K562 (cell line): ENCODE measurements around the gene AQP1. TPM values are rescaled to one million over a fixed set of nuclear protein-coding genes. Genes with fewer than 3 reads are reported as not detected.
A peak's percentile ranks its signal among the peaks of the same experiment; 100 is the strongest.

Source experiments
- CEBPG ChIP-seq, 3 experiments: fragments of 200-800 bp in 1 of 3; sonication (Bioruptor generic) in 1 of 3; sonication (generic) in 1 of 3; formaldehyde crosslinking in 1 of 3; IDR thresholded peaks in 2 of 3; conservative IDR thresholded peaks in 1 of 3; 2 replicates each; pipeline versions ENCODE4 v1.6.1 to v1.8.0; 2016 to 2022; ENCODE audit warnings: missing compliant biosample characterization in 2 of 3, missing genetic modification characterization in 2 of 3, mild to moderate bottlenecking in 1 of 3, missing genetic modification reagents in 1 of 3
- CREB1 ChIP-seq, 2 experiments: sonication (generic) in 1 of 2; formaldehyde crosslinking in 1 of 2; IDR thresholded peaks; 2 replicates each; pipeline versions ENCODE4 v1.6.1 to v1.8.0; 2012 to 2022; ENCODE audit warnings: inconsistent platforms in 1 of 2, mild to moderate bottlenecking in 1 of 2, missing genetic modification reagents in 1 of 2, moderate library complexity in 1 of 2
- HDAC8 ChIP-seq: fragments of 450-650 bp; IDR thresholded peaks from 2 replicates; pipeline ENCODE4 v1.6.1; 2016; ENCODE audit warnings: mild to moderate bottlenecking, missing genetic modification characterization, moderate library complexity, missing compliant biosample characterization
- KAT2B ChIP-seq: IDR thresholded peaks from one replicate; pipeline ENCODE4 v1.6.1; 2012; ENCODE audit warnings: low read depth, mild to moderate bottlenecking, control low read depth, inconsistent platforms, low read length, moderate library complexity
- MEIS2 ChIP-seq: fragments of 450-650 bp; IDR thresholded peaks from 2 replicates; pipeline ENCODE4 v1.6.1; 2014; ENCODE audit warnings: mild to moderate bottlenecking; ENCODE audit not compliant: partially characterized antibody
- RB1 ChIP-seq: fragments of 450-650 bp; IDR thresholded peaks from 2 replicates; pipeline ENCODE4 v1.6.1; 2017; ENCODE audit warnings: low read depth, mild to moderate bottlenecking
- SP1 ChIP-seq: sonication (generic); formaldehyde crosslinking; IDR thresholded peaks from 2 replicates; pipeline ENCODE4 v1.8.1; 2022; ENCODE audit warnings: mild to moderate bottlenecking, missing genetic modification reagents
- ZBTB33 ChIP-seq: sonication (generic); formaldehyde crosslinking; IDR thresholded peaks from 2 replicates; pipeline ENCODE4 v1.8.1; 2023; ENCODE audit warnings: mild to moderate bottlenecking, missing genetic modification reagents
- ZBTB5 ChIP-seq: fragments of 450-650 bp; IDR thresholded peaks from 2 replicates; pipeline ENCODE4 v1.6.1; 2017; ENCODE audit warnings: antibody characterized with exemption
- polyA plus RNA-seq, 8 experiments: library from polyadenylated mRNA; depleted of rRNA in 4 of 8; stranded (reverse) in 5 of 8; unstranded in 3 of 8; fragments of >200 nt; fragmentation: Nextera tagmentation in 2 of 8; fragmentation: Illumina TruSeq in 1 of 8; extraction: Ambion mirVana in 2 of 8; extraction: Trizol in 1 of 8; gene quantifications; 2 replicates each; pipeline versions ENCODE4 v1.2.1 to v1.2.3, GENCODE V29; 2011 to 2014; ENCODE audit warnings: inconsistent platforms in 1 of 8, missing spikeins in 1 of 8
- total RNA-seq, 7 experiments: library from RNA; depleted of rRNA in 6 of 7; stranded (reverse); fragments of >200 nt in 6 of 7; fragmentation: Illumina TruSeq in 2 of 7; extraction: Trizol in 2 of 7; gene quantifications; 2 replicates each; pipeline versions ENCODE4 v1.2.1 to v1.2.3, GENCODE V29; 2011 to 2021; ENCODE audit warnings: low replicate concordance in 1 of 7
- TF ChIP-seq, protein P1 (sequence below): sonication (generic); formaldehyde crosslinking; IDR thresholded peaks from 2 replicates; pipeline ENCODE4 v1.8.0; 2022; ENCODE audit warnings: missing genetic modification reagents, mild to moderate bottlenecking, moderate library complexity, borderline replicate concordance
- TF ChIP-seq, protein P2 (sequence below), 2 experiments: fragments of 450-650 bp; formaldehyde crosslinking in 1 of 2; IDR thresholded peaks; 2 replicates each; pipeline versions ENCODE4 v1.4.0 to v1.6.1; 2014 to 2020; ENCODE audit warnings: mild to moderate bottlenecking in 2 of 2, borderline replicate concordance in 1 of 2, low read depth in 1 of 2

Gene AQP1
- total and polyA plus RNA-seq, 9 of the 15 experiments (the other 6 are each of a cell fraction or from before 2014, with no cell fraction given) = 0.18 to 12.6 (median 4.1) TPM

- peak; percentile 30; the same call in 1 of the 2 replicates for TF ChIP-seq ZBTB33 (CRISPR knock-in tag)
- TF ChIP-seq SP1 = no peak
- TF ChIP-seq MEIS2 = peak; percentile 45
- TF ChIP-seq RB1 = peak; percentile 71; the same call in 1 of the 2 replicates
- TF ChIP-seq CREB1 (IDR thresholded peaks at IDR 0.05) = peak; percentile 83
- peak; percentile 89 for TF ChIP-seq CREB1 (CRISPR knock-in tag; IDR thresholded peaks at IDR 0.05)
- TF ChIP-seq, protein P1, sequence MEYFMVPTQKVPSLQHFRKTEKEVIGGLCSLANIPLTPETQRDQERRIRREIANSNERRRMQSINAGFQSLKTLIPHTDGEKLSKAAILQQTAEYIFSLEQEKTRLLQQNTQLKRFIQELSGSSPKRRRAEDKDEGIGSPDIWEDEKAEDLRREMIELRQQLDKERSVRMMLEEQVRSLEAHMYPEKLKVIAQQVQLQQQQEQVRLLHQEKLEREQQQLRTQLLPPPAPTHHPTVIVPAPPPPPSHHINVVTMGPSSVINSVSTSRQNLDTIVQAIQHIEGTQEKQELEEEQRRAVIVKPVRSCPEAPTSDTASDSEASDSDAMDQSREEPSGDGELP (CRISPR knock-in tag) = peak; percentile 53; the same call in 1 of the 2 replicates
- TF ChIP-seq CEBPG (CRISPR knock-in tag; IDR thresholded peaks at IDR 0.05) = no peak
- TF ChIP-seq CEBPG (tag; conservative IDR thresholded peaks at IDR 0.05 in 1 of 2, IDR thresholded peaks at IDR 0.05 in 1 of 2) = 0 out of 4 replicates have a peak, but pooled peaks of 1 of the 2 experiments have one; percentile 22
- TF ChIP-seq, protein P2, sequence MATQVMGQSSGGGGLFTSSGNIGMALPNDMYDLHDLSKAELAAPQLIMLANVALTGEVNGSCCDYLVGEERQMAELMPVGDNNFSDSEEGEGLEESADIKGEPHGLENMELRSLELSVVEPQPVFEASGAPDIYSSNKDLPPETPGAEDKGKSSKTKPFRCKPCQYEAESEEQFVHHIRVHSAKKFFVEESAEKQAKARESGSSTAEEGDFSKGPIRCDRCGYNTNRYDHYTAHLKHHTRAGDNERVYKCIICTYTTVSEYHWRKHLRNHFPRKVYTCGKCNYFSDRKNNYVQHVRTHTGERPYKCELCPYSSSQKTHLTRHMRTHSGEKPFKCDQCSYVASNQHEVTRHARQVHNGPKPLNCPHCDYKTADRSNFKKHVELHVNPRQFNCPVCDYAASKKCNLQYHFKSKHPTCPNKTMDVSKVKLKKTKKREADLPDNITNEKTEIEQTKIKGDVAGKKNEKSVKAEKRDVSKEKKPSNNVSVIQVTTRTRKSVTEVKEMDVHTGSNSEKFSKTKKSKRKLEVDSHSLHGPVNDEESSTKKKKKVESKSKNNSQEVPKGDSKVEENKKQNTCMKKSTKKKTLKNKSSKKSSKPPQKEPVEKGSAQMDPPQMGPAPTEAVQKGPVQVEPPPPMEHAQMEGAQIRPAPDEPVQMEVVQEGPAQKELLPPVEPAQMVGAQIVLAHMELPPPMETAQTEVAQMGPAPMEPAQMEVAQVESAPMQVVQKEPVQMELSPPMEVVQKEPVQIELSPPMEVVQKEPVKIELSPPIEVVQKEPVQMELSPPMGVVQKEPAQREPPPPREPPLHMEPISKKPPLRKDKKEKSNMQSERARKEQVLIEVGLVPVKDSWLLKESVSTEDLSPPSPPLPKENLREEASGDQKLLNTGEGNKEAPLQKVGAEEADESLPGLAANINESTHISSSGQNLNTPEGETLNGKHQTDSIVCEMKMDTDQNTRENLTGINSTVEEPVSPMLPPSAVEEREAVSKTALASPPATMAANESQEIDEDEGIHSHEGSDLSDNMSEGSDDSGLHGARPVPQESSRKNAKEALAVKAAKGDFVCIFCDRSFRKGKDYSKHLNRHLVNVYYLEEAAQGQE (IDR thresholded peaks at IDR 0.05; ENCODE audit: borderline replicate concordance) = peak; percentile 51; the same call in 1 of the 2 replicates
- TF ChIP-seq, protein P2 (CRISPR knock-in tag; IDR thresholded peaks at IDR 0.05; ENCODE audit: low read depth) = no peak
- TF ChIP-seq ZBTB5 = no peak
- TF ChIP-seq KAT2B = no peak
- TF ChIP-seq HDAC8 (tag) = no peak
Measured at GRCh38 chr7:30938435-30939316, 27.0 kb downstream of the AQP1 start (continued).
